ENCODE results near the gene CPB2. TPM values are rescaled to one million over a fixed set of nuclear protein-coding genes. Genes with fewer than 3 reads are reported as not detected.

Gene CPB2
- total and polyA plus RNA-seq, 9 of the 15 experiments (the other 6 are each of a cell fraction or from before 2014, with no cell fraction given) = 0.03 to 0.16 (median 0.07) TPM; not detected in 6

GRCh38 chr13:46039411-46040182, 65.2 kb downstream of the CPB2 start:
- intact Hi-C loops (cut with micrococcal nuclease) (no loop called here), in situ Hi-C loops (cut with MboI) (no loop called here)
- H3K27ac ChIP-seq (ENCODE audit: extremely low read depth, low read depth, low read length) = no peak overlapping the region
- no peak for FAIRE-seq
- H3K9me3 ChIP-seq (replicated peaks; ENCODE audit: control insufficient read depth, insufficient read depth, low read depth, low read length) = no peaks in the 10 kb centered on the region
- 98% methylated on average over 5 of the region's 6 CpGs for WGBS (ENCODE audit: insufficient coverage, low coverage, missing lambda C conversion rate)
- no peak overlapping the region for H3K4me3 ChIP-seq
- no peak overlapping the region for H2AFZ ChIP-seq (ENCODE audit: low read depth, low read length)
- TF ChIP-seq HMG20B (CRISPR knock-in tag; IDR thresholded peaks at IDR 0.05) = no peak
- TF ChIP-seq SAP30 (IDR thresholded peaks at IDR 0.05; ENCODE audit: borderline replicate concordance, insufficient read depth, low read depth, low read length, poor library complexity, severe bottlenecking) = no peak
- no peak for TF ChIP-seq KAT7 (CRISPR knock-in tag; IDR thresholded peaks at IDR 0.05; ENCODE audit: borderline replicate concordance)
- no peak for TF ChIP-seq ZNF316 (IDR thresholded peaks at IDR 0.05)
- no peak for TF ChIP-seq ZNF253 (CRISPR knock-in tag; conservative IDR thresholded peaks at IDR 0.05)
- TF ChIP-seq ELK1 (CRISPR knock-in tag; IDR thresholded peaks at IDR 0.05) = no peak
- no peak for TF ChIP-seq NFIX (CRISPR knock-in tag; IDR thresholded peaks at IDR 0.05; ENCODE audit: low read depth)
- no peak for TF ChIP-seq KDM5B (IDR thresholded peaks at IDR 0.05; ENCODE audit: insufficient replicate concordance, low read depth, low read length)
- no peak for TF ChIP-seq TCF7 (IDR thresholded peaks at IDR 0.05; ENCODE audit: borderline replicate concordance)
- H3K4me1 ChIP-seq (replicated peaks in 1 of 2; ENCODE audit: control insufficient read depth in 2 of 2, insufficient read depth in 2 of 2, low read length in 2 of 2) = no peaks in the 10 kb centered on the region
- BruUV-seq (replicated peaks) = no TSS peak
- no peak for ATAC-seq
- no peaks in the 10 kb centered on the region for H4K20me1 ChIP-seq (replicated peaks; ENCODE audit: control insufficient read depth, insufficient read depth, low read length)
- H3K27me3 ChIP-seq (ENCODE audit: control insufficient read depth in 2 of 2, insufficient read depth in 2 of 2, low read length in 2 of 2) = no peaks in the 10 kb centered on the region
- H3K79me2 ChIP-seq (ENCODE audit: control insufficient read depth, insufficient read depth, low read length) = 0 out of 3 replicates have a peak, but pooled peaks cover 3% of the 10 kb centered on the region
- ChIA-PET CTCF (ENCODE audit: low intra/inter-chr PET ratio) (no interaction called here), POLR2A (no interaction called here)
- no peak overlapping the region for H3K9ac ChIP-seq (ENCODE audit: insufficient read depth in 1 of 2, low read depth in 2 of 2, low read length in 2 of 2)
- no peak for DNase-seq (ENCODE audit: extremely low read depth in 1 of 4, low spot score in 3 of 4)
- no peak overlapping the region for H3K4me2 ChIP-seq (ENCODE audit: insufficient read depth, low read length)
- H3K36me3 ChIP-seq (ENCODE audit: control insufficient read depth, insufficient read depth, low read length) = peaks cover 28% of the 10 kb centered on the region
- H3K9me1 ChIP-seq (ENCODE audit: control insufficient read depth, insufficient read depth, low read length) = no peaks in the 10 kb centered on the region
